Activated CD8-positive, alpha-beta T cell treated with anti-CD3 and anti-CD28 coated beads for 36 hours (primary cell): ENCODE results near the gene ST3GAL2. TPM values are rescaled to one million over a fixed set of nuclear protein-coding genes. Genes with fewer than 3 reads are reported as not detected.

Experiments used
- ATAC-seq: fragments of 200-7000 bp; cut with Tn5 transposase; one replicate; pipeline ENCODE4 v1.10.0; 2021; ENCODE audit warnings: mild to moderate bottlenecking, moderate library complexity
- CTCF ChIA-PET: fragments of 350-600 bp; sonication (Branson Sonifier 250); formaldehyde crosslinking; loops from one replicate; lab custom pipeline; 2021; ENCODE audit warnings: antibody characterized with exemption; lab: Charles Lee
- POLR2A ChIA-PET: fragments of 350-600 bp; sonication (Branson Sonifier 250); formaldehyde crosslinking; loops from one replicate; lab custom pipeline; 2021; ENCODE audit warnings: antibody characterized with exemption; lab: Charles Lee
- DNase-seq: peaks from one replicate; pipeline ENCODE4 v3.0.0-alpha.2; 2020
- H3K27ac Mint-ChIP-seq: one replicate; pipeline ENCODE4 v1.8.0; 2021; ENCODE audit warnings: mild to moderate bottlenecking, mixed read lengths
- H3K27me3 Mint-ChIP-seq: one replicate; pipeline ENCODE4 v1.8.0; 2021; ENCODE audit warnings: mixed read lengths
- H3K36me3 Mint-ChIP-seq: one replicate; pipeline ENCODE4 v1.8.0; 2021; ENCODE audit warnings: low read depth, mixed read lengths
- H3K4me1 Mint-ChIP-seq: one replicate; pipeline ENCODE4 v1.8.0; 2021; ENCODE audit warnings: low read depth, mixed read lengths
- H3K4me3 Mint-ChIP-seq: one replicate; pipeline ENCODE4 v1.8.0; 2021; ENCODE audit warnings: mild to moderate bottlenecking, moderate library complexity, mixed read lengths
- H3K9me3 Mint-ChIP-seq: one replicate; pipeline ENCODE4 v1.8.0; 2021; ENCODE audit warnings: mixed read lengths
- intact Hi-C: fragments of 100-400 bp; cut with micrococcal nuclease; formaldehyde crosslinking; loops from one replicate; pipeline ENCODE4 v1.10.0; 2022
- total RNA-seq, 2 experiments: library from RNA; stranded (reverse); gene quantifications; one replicate each; pipeline ENCODE4 v1.2.3, GENCODE V29; 2021
- TF ChIP-seq, protein P1 (sequence below): fragments of 200-600 bp; IDR thresholded peaks from one replicate; pipeline ENCODE4 v1.8.0; 2022; ENCODE audit warnings: antibody characterized with exemption, mild to moderate bottlenecking

ST3GAL2 gene
- total RNA-seq, 2 experiments from 2014 or later = 13.2 to 19.0 TPM

DNA sequence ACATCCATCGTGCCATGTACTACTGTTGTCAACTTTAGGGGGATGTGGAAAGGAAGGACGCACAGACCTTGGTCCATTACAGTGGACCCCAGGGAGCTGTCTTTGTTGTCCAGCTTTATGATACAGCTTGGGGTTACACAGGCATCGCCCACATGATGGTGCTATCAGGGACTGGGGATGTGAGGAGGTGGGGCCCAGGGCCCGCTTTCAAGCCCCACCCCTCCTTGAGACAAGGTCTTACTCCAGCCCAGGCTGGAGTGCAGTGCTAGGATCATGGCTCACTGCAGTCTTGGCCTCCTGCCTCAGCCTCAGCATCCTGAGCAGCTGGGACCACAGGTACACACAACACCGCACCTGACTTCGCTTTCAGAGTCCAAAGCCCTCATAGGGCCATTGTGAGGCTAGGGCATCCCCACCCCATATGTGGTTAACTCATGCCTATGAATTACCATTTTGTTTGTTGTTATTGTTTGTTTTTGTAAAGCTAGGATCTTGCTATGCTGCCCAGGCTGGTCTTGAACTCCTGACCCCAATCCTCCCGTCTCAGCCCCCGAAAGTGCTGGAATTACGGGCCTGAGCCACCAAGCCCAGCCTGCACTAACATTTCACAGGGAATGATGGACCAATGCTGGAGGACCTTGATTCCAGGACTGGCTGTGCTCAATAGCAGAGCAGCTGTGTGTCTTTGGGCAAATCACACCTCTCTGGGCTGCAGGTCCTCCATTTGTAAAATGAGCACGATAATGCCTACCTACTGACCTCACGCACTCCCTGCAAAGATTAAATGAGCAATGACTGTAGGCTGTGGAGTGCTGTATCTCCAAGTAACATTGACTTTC lies 17.2 kb downstream of the ST3GAL2 start:
- Mint-ChIP-seq H3K9me3 (no peaks in the 10 kb centered on the region), H3K27me3 (no peaks in the 10 kb centered on the region), H3K4me1 (peaks cover 55% of the 10 kb centered on the region), H3K4me3 (no peak overlapping the region), H3K36me3 (peaks cover 4% of the 10 kb centered on the region), H3K27ac (no peak overlapping the region)
- ChIA-PET POLR2A (interaction anchor here (0.7 to 1.8 kb wide), 4 partner anchors 13 to 118 kb away, joined by 3 to 6 read pairs (median 5); partner anchors contain the start of gene ST3GAL2), CTCF (interaction anchor here (1.4 kb wide), 1 partner anchor 10 kb away, joined by 4 read pairs; no protein-coding TSS in a partner anchor)
- intact Hi-C loops = no loop called here
- ATAC-seq (no peak), DNase-seq (no peak)
- TF ChIP-seq, protein P1, sequence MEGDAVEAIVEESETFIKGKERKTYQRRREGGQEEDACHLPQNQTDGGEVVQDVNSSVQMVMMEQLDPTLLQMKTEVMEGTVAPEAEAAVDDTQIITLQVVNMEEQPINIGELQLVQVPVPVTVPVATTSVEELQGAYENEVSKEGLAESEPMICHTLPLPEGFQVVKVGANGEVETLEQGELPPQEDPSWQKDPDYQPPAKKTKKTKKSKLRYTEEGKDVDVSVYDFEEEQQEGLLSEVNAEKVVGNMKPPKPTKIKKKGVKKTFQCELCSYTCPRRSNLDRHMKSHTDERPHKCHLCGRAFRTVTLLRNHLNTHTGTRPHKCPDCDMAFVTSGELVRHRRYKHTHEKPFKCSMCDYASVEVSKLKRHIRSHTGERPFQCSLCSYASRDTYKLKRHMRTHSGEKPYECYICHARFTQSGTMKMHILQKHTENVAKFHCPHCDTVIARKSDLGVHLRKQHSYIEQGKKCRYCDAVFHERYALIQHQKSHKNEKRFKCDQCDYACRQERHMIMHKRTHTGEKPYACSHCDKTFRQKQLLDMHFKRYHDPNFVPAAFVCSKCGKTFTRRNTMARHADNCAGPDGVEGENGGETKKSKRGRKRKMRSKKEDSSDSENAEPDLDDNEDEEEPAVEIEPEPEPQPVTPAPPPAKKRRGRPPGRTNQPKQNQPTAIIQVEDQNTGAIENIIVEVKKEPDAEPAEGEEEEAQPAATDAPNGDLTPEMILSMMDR = no peak

DNA sequence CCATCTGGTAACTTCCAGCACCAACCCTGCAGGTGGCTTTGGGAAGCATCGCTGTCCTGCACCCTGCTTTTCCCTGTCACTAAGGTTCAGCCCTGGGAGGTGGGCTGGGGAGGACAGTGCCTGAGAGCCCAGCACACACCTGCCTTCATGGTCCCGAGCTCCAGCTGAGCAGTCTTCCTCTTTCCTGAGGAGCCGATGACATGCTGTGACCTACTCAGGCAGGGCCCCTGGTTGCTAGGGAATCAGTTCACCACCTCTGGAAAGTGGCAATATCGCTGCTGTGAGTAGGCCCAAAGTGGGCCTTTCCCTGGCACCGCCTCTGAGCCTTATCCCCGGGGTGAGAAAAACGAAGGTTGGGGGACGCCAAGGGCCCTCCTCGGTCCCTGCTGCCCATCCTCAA lies 17.9 kb downstream of the ST3GAL2 start:
- H3K9me3 Mint-ChIP-seq = no peaks in the 10 kb centered on the region
- H3K27ac Mint-ChIP-seq = no peak overlapping the region
- ATAC-seq (no peak), DNase-seq (no peak)
- TF ChIP-seq, protein P1 = no peak
- ChIA-PET CTCF (interaction anchor here (1.4 kb wide), 1 partner anchor 9 kb away, joined by 4 read pairs; no protein-coding TSS in a partner anchor), POLR2A (interaction anchor here (0.7 to 1.8 kb wide), 3 partner anchors 17 to 118 kb away, joined by 3 to 6 read pairs (median 4); partner anchors contain the start of gene ST3GAL2)
- intact Hi-C loops = no loop called here
- H3K36me3 Mint-ChIP-seq = peaks cover 4% of the 10 kb centered on the region
- H3K27me3 Mint-ChIP-seq = no peaks in the 10 kb centered on the region
- H3K4me1 Mint-ChIP-seq = peaks cover 58% of the 10 kb centered on the region
- H3K4me3 Mint-ChIP-seq = no peak overlapping the region

DNA sequence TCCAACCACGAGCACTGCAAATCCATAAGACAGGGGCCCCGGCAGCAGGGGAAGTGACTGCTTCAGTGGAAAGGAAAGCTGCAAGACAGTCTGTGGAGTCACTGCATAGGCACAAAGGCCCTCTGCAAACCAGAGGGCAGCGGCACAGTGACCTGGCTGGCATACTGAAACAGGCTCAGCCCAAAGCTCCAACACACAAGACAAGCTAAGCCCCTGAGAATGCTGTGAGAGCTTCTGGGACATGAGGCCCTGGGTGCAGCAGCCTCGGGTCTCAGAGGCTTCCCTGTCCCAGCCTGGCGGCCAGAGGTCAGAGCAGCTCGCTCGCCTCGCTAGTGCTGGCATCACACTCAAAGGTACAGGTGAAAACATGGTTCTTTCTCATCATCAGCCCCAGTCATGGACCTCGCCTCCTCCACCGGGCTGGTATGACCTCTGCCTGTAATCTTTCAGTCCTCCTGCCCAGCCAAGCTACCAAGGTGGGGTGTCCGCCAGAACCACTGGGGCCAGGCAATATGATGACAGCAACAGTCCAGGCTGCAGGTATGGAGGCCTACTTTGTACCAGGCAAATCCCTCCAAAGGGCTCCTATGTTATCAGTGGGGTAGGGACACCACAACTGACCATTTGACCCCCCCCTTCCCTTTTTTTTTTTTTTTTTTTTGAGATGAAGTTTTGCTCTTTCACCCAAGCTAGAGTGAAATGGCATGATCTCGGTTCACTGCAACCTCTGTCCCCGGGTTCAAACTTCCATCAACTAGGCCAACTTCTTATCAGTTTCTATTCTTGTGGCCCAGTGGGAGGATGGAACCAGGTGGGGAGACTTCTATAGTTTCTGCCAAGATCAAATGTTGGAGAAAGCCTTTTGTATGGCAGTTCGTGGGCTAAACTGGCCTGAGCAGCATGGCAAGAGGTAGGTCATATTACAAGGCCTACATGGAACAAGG lies 19.2 kb downstream of the ST3GAL2 start:
- POLR2A ChIA-PET = interaction anchor here (0.9 to 1.9 kb wide), 7 partner anchors 10 to 34 kb away, joined by 3 to 9 read pairs (median 4); partner anchors contain the start of genes FCSK and ST3GAL2
- CTCF ChIA-PET = interaction anchor here (0.6 to 2.0 kb wide), 5 partner anchors 8 to 500 kb away, joined by 3 to 5 read pairs (median 4); partner anchors contain the start of genes DDX19A and ST3GAL2
- ATAC-seq = peak; percentile 33
- H3K27ac Mint-ChIP-seq = peak overlapping the region; percentile 46
- TF ChIP-seq, protein P1 = no peak
- peak; percentile 17 for DNase-seq
- H3K4me3 Mint-ChIP-seq = no peak overlapping the region
- peaks cover 54% of the 10 kb centered on the region for H3K4me1 Mint-ChIP-seq
- peaks cover 4% of the 10 kb centered on the region for H3K36me3 Mint-ChIP-seq
- intact Hi-C loops = no loop called here
- no peaks in the 10 kb centered on the region for H3K27me3 Mint-ChIP-seq
- H3K9me3 Mint-ChIP-seq = no peaks in the 10 kb centered on the region

DNA sequence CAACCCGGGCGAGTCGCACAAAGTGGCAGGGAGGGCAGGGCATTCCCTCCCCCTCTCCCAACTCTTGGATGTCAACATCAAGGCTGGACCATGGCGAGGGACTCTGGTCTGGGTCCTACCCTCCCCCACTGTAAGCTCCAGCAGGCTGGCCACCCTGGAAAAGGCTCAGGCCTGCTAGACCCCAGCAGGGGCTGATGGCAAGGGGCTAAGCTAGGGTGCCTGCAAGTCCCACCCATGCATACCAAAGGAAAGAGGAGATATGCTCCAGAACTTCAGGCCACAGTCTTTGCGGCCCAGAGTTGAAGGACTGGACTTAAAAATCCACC lies 19.9 kb downstream of the ST3GAL2 start:
- ATAC-seq (peak; percentile 31), DNase-seq (no peak)
- Mint-ChIP-seq H3K9me3 (no peaks in the 10 kb centered on the region), H3K4me3 (peak overlapping the region; percentile 52), H3K27me3 (no peaks in the 10 kb centered on the region), H3K4me1 (peaks cover 58% of the 10 kb centered on the region), H3K36me3 (peaks cover 4% of the 10 kb centered on the region), H3K27ac (peak overlapping the region; percentile 86)
- ChIA-PET CTCF (interaction anchor here (1.0 to 2.0 kb wide), 3 partner anchors 19 to 73 kb away, joined by 3 to 5 read pairs (median 5); partner anchors contain the start of genes DDX19A and ST3GAL2), POLR2A (interaction anchor here (0.9 to 1.9 kb wide), 8 partner anchors 9 to 44 kb away, joined by 3 to 9 read pairs (median 4); partner anchors contain the start of genes FCSK and ST3GAL2)
- intact Hi-C loops = no loop called here
- TF ChIP-seq, protein P1 = no peak
